OCI-LY3 (cell line): ENCODE results near the gene GRAMD2A.

Source experiments
- EZH2phosphoT487 ChIP-seq: fragments of 200-600 bp; shearing (Covaris generic); IDR thresholded peaks from 2 replicates; pipeline ENCODE4 v1.6.1; 2018; ENCODE audit warnings: antibody characterized with exemption, mixed run types, low read depth
- TF ChIP-seq, protein P1 (sequence below): fragments of 200-600, 300-600 bp; sonication (generic); IDR thresholded peaks from 2 replicates; pipeline ENCODE4 v1.5.1; 2014; ENCODE audit warnings: antibody characterized with exemption, low read length, low read depth

DNA sequence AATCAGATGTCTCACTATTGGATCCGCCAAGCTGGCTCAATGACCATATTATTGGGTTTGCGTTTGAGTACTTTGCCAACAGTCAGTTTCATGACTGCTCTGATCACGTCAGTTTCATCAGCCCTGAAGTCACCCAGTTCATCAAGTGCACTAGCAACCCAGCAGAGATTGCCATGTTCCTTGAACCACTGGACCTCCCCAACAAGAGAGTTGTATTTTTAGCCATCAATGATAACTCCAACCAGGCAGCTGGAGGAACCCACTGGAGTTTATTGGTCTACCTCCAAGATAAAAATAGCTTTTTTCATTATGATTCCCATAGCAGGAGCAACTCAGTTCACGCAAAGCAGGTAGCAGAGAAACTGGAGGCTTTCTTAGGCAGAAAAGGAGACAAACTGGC lies 57.9 kb downstream of the GRAMD2A start:
- TF ChIP-seq, protein P1, sequence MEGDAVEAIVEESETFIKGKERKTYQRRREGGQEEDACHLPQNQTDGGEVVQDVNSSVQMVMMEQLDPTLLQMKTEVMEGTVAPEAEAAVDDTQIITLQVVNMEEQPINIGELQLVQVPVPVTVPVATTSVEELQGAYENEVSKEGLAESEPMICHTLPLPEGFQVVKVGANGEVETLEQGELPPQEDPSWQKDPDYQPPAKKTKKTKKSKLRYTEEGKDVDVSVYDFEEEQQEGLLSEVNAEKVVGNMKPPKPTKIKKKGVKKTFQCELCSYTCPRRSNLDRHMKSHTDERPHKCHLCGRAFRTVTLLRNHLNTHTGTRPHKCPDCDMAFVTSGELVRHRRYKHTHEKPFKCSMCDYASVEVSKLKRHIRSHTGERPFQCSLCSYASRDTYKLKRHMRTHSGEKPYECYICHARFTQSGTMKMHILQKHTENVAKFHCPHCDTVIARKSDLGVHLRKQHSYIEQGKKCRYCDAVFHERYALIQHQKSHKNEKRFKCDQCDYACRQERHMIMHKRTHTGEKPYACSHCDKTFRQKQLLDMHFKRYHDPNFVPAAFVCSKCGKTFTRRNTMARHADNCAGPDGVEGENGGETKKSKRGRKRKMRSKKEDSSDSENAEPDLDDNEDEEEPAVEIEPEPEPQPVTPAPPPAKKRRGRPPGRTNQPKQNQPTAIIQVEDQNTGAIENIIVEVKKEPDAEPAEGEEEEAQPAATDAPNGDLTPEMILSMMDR: no peak
- no peak for TF ChIP-seq EZH2phosphoT487
